OCI-LY7 (cell line): ENCODE results near the gene FTO. TPM values are rescaled to one million over a fixed set of nuclear protein-coding genes. Genes with fewer than 3 reads are reported as not detected.

Experiments
- BruUV-seq: library from RNA; stranded (reverse); fragments of 400-500 nt; replicated peaks from 2 replicates; lab custom pipeline; 2021; lab: Mats Ljungman, UMichigan
- CTCF ChIA-PET: fragments of 300-600 bp; sonication (Branson Sonifier 250); formaldehyde crosslinking; loops from one replicate; lab custom pipeline; 2022; ENCODE audit warnings: antibody characterized with exemption; ENCODE audit not compliant: unreplicated experiment; lab: Charles Lee
- POLR2A ChIA-PET: fragments of 300-600 bp; sonication (Branson Sonifier 250); formaldehyde crosslinking; loops from one replicate; lab custom pipeline; 2022; ENCODE audit warnings: antibody characterized with exemption; lab: Charles Lee
- DNase-seq: peaks from one replicate; pipeline ENCODE4 v3.0.0-alpha.2; 2015; ENCODE audit warnings: low spot score
- H2AFZ ChIP-seq: fragments of 200-600 bp; sonication (generic), shearing (Covaris generic); 2 replicates; pipeline ENCODE4 v1.6.1; 2014; ENCODE audit warnings: mild to moderate bottlenecking, antibody characterized with exemption, low read length, moderate library complexity
- H3K27ac ChIP-seq: fragments of 200-600 bp; sonication (generic); 2 replicates; pipeline ENCODE4 v1.5.1; 2014; ENCODE audit warnings: mixed run types, low read depth, mild to moderate bottlenecking, moderate library complexity, low read length, inconsistent platforms; ENCODE audit not compliant: poor library complexity, severe bottlenecking
- H3K36me3 ChIP-seq: fragments of 200-600 bp; sonication (generic); 2 replicates; pipeline ENCODE4 v1.6.1; 2014; ENCODE audit warnings: mild to moderate bottlenecking, antibody characterized with exemption, low read length, moderate library complexity, mixed read lengths; ENCODE audit not compliant: insufficient read depth
- H3K4me1 ChIP-seq: fragments of 200-600 bp; sonication (generic); 2 replicates; pipeline ENCODE4 v1.5.1; 2014; ENCODE audit warnings: mild to moderate bottlenecking, low read length; ENCODE audit not compliant: insufficient read depth, poor library complexity, severe bottlenecking
- H3K4me2 ChIP-seq: fragments of 200-600 bp; sonication (generic); 2 replicates; pipeline ENCODE4 v1.6.1; 2014; ENCODE audit warnings: mild to moderate bottlenecking, low read length
- H3K4me3 ChIP-seq: fragments of 200-600 bp; sonication (generic); 2 replicates; pipeline ENCODE4 v1.5.1; 2014; ENCODE audit warnings: mild to moderate bottlenecking, low read depth, low read length; ENCODE audit not compliant: poor library complexity, severe bottlenecking
- H3K79me2 ChIP-seq: fragments of 200-600 bp; sonication (generic); 2 replicates; pipeline ENCODE4 v1.6.1; 2016; ENCODE audit warnings: low read depth, mild to moderate bottlenecking, low read length, moderate library complexity, mixed read lengths; ENCODE audit not compliant: insufficient read depth
- H3K9me2 ChIP-seq: fragments of 200-600 bp; sonication (generic); 2 replicates; pipeline ENCODE4 v1.6.1; 2016; ENCODE audit warnings: mild to moderate bottlenecking, low read length, mixed read lengths; ENCODE audit not compliant: insufficient read depth
- H3K9me3 ChIP-seq: fragments of 200-600 bp; sonication (generic); 2 replicates; pipeline ENCODE4 v1.6.1; 2014; ENCODE audit warnings: mild to moderate bottlenecking, mixed run types, low read length, mixed read lengths
- H4K20me1 ChIP-seq: fragments of 200-600 bp; sonication (generic); 2 replicates; pipeline ENCODE4 v1.6.1; 2014; ENCODE audit warnings: mild to moderate bottlenecking, antibody characterized with exemption, low read length, moderate library complexity, mixed read lengths; ENCODE audit not compliant: insufficient read depth
- EZH2phosphoT487 ChIP-seq: fragments of 200-600 bp; sonication (generic); IDR thresholded peaks from 2 replicates; pipeline ENCODE4 v1.6.1; 2018; ENCODE audit warnings: low read depth, borderline replicate concordance, mild to moderate bottlenecking, mixed run types, antibody characterized with exemption, low read length, moderate library complexity, mixed read lengths
- intact Hi-C: fragments of 100-400 bp; cut with micrococcal nuclease; formaldehyde crosslinking; loops from one replicate; pipeline ENCODE4 v1.10.0; 2022; ENCODE audit not compliant: unreplicated experiment
- total RNA-seq, 2 experiments: library from RNA; depleted of rRNA in 1 of 2; stranded (reverse); fragments of >200 nt in 1 of 2; shearing (Covaris generic) in 1 of 2; gene quantifications; 2 replicates each; pipeline ENCODE4 v1.2.3, GENCODE V29; 2014 to 2022
- TF ChIP-seq, protein P1 (sequence below): fragments of 200-600 bp; sonication (generic); conservative IDR thresholded peaks from 2 replicates; pipeline ENCODE4 v1.5.1; 2014; ENCODE audit warnings: mild to moderate bottlenecking, antibody characterized with exemption, low read length, moderate library complexity, mixed read lengths

FTO gene
- total RNA-seq, 2 experiments from 2014 or later: 57.1 to 68.0 TPM

DNA sequence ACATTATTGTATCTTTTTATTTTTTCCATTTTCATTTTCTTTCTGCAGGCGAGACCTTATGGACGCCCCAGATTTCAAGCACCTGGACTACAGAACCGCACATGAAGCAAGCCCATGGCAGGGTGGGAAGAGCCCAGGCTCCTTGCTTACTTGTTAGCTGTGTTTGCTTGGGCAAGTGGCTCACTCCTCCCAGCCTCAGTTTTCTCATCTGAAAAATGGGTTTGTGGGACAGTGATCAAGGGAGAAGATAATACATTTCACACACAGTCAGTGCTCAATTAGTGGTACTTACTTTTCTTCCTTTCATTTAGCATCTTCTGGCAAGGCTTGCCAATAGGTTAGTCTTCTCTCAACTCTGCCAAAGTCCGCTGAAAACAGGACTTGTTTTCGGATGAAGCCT lies 465.2 kb downstream of the FTO start:
- TF ChIP-seq, protein P1, sequence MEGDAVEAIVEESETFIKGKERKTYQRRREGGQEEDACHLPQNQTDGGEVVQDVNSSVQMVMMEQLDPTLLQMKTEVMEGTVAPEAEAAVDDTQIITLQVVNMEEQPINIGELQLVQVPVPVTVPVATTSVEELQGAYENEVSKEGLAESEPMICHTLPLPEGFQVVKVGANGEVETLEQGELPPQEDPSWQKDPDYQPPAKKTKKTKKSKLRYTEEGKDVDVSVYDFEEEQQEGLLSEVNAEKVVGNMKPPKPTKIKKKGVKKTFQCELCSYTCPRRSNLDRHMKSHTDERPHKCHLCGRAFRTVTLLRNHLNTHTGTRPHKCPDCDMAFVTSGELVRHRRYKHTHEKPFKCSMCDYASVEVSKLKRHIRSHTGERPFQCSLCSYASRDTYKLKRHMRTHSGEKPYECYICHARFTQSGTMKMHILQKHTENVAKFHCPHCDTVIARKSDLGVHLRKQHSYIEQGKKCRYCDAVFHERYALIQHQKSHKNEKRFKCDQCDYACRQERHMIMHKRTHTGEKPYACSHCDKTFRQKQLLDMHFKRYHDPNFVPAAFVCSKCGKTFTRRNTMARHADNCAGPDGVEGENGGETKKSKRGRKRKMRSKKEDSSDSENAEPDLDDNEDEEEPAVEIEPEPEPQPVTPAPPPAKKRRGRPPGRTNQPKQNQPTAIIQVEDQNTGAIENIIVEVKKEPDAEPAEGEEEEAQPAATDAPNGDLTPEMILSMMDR: no peak
- no peak for TF ChIP-seq EZH2phosphoT487
- CTCF ChIA-PET: no interaction called here
- no peaks in the 10 kb centered on the region for H3K9me3 ChIP-seq
- no peak overlapping the region for H3K27ac ChIP-seq
- H3K79me2 ChIP-seq: no peaks in the 10 kb centered on the region
- no peaks in the 10 kb centered on the region for H4K20me1 ChIP-seq
- H3K4me2 ChIP-seq: no peak overlapping the region
- POLR2A ChIA-PET: no interaction called here
- no peak overlapping the region for H2AFZ ChIP-seq
- no peaks in the 10 kb centered on the region for H3K4me1 ChIP-seq
- no peak overlapping the region for H3K4me3 ChIP-seq
- no TSS peak for BruUV-seq
- H3K36me3 ChIP-seq: no peaks in the 10 kb centered on the region
- DNase-seq: no peak
- intact Hi-C loops: no loop called here
- no peaks in the 10 kb centered on the region for H3K9me2 ChIP-seq

DNA sequence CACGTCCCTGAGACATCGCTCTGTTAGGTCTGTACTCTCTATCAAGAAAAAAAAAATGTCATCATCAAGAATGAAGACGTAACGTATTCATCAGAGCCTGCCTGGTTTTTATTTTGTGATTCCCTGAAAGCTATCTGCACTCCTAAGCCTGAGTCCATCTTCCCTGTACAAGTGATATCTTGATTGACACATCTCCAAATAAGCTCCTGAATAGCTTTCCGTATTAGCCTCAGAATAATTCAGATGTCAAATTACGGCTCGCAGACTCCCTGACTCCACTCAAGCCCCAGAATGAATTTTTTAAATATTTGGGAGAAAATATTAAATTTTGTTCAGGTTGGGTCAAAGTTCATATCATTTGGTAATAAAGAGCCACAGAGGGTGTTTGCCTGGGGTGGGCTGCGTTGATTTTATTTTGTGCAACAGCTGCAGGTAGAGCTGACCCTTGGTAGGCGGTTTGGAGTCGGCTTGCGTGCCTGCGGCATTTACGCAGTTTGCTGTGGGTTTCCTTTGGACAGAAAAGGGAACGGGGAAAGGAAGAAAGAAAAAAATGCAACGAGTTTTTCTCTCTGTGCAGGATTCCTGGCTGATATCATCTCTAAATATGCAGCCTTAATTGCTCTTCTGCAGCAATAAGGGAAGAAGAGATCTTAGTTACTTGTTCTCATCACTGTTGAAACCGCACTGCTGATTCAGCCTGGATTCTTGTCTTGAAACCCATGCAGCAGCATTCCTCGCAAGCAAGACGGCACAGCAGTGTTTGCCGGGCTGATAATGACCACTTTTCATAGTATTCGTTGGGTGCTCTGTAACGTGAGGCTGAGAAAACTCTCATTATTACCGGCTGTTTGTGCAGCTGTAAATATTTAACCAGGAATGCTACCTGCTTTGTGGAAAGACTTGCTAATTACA lies 467.9 kb downstream of the FTO start:
- no peak overlapping the region for H3K27ac ChIP-seq
- H3K9me3 ChIP-seq: no peaks in the 10 kb centered on the region
- no peaks in the 10 kb centered on the region for H3K4me1 ChIP-seq
- DNase-seq: no peak
- CTCF ChIA-PET: no interaction called here
- H3K4me3 ChIP-seq: no peak overlapping the region
- no TSS peak for BruUV-seq
- H2AFZ ChIP-seq: no peak overlapping the region
- no peaks in the 10 kb centered on the region for H4K20me1 ChIP-seq
- H3K79me2 ChIP-seq: no peaks in the 10 kb centered on the region
- no peaks in the 10 kb centered on the region for H3K36me3 ChIP-seq
- no peaks in the 10 kb centered on the region for H3K9me2 ChIP-seq
- intact Hi-C loops: no loop called here
- POLR2A ChIA-PET: interaction anchor here (0.6 kb wide), 1 partner anchor 54 kb away, joined by 3 read pairs; no protein-coding TSS in a partner anchor
- TF ChIP-seq EZH2phosphoT487: no peak
- TF ChIP-seq, protein P1: no peak
- H3K4me2 ChIP-seq: no peak overlapping the region

DNA sequence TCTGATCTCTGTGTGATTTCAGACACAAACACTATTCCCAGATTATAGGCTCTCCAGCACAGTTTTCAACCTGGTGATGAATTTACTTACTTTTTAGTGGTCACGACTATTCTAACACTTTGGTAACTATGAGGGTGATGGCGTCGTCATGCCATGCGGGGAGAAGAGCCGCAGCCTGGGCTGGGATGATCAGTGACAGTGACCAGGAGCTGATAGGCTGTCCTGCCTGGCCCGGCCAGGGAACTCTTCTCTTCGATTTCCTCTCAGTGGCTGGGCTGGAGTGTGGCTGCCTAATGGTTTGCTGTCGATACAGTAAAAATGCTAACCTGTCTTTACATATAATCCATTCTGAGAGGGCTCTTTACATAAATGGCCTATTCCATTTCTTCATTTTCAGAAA lies 469.5 kb downstream of the FTO start:
- CTCF ChIA-PET: no interaction called here
- Histone ChIP-seq H3K4me3 (no peak overlapping the region), H3K79me2 (no peaks in the 10 kb centered on the region), H4K20me1 (no peaks in the 10 kb centered on the region), H3K9me2 (no peaks in the 10 kb centered on the region), H3K36me3 (no peaks in the 10 kb centered on the region), H3K4me2 (no peak overlapping the region), H3K9me3 (no peaks in the 10 kb centered on the region), H2AFZ (no peak overlapping the region), H3K27ac (no peak overlapping the region), H3K4me1 (no peaks in the 10 kb centered on the region)
- POLR2A ChIA-PET: no interaction called here
- no peak for DNase-seq
- TF ChIP-seq, protein P1: no peak
- TF ChIP-seq EZH2phosphoT487: no peak
- intact Hi-C loops: no loop called here
- no TSS peak for BruUV-seq
